Measurements from ENCODE around the gene RAP1B. TPM values are rescaled to one million over a fixed set of nuclear protein-coding genes. Genes with fewer than 3 reads are reported as not detected.
A peak's percentile ranks its signal among the peaks of the same experiment; 100 is the strongest.

Gene RAP1B
- total RNA-seq, 2 experiments from 2014 or later, result 256 to 261 TPM

- CTCF ChIA-PET, result no interaction called here
- peaks cover 44% of the 10 kb centered on the region for H3K4me1 ChIP-seq (ENCODE audit: insufficient read depth, low read length)
- peaks cover 44% of the 10 kb centered on the region for H3K36me3 ChIP-seq (ENCODE audit: insufficient read depth, low read length)
- H3K27ac ChIP-seq (ENCODE audit: low read depth in 1 of 2, low read length in 2 of 2), result no peak overlapping the region
- Mint-ChIP-seq H3K27me3 (no peaks in the 10 kb centered on the region), H3K4me3 (peak overlapping the region; percentile 55), H3K36me3 (ENCODE audit: low read depth) (peaks cover 88% of the 10 kb centered on the region), H3K4me1 (ENCODE audit: low read depth) (peaks cover 87% of the 10 kb centered on the region), H3K27ac (peak overlapping the region; percentile 40), H3K9me3 (peaks cover 6% of the 10 kb centered on the region)
- no peak overlapping the region for H3K4me3 ChIP-seq (ENCODE audit: low read length)
- H3K9me3 ChIP-seq (ENCODE audit: control insufficient read depth in 1 of 2, insufficient read depth in 1 of 2, low read length in 2 of 2), result peaks cover 7 to 9% of the 10 kb centered on the region in 2 experiments
- ATAC-seq (ENCODE audit: poor library complexity), result no peak
- POLR2A ChIA-PET, result interaction anchor here (1.0 to 2.1 kb wide), 2 partner anchors 12 to 26 kb away, joined by 3 to 5 read pairs; no protein-coding TSS in a partner anchor
- TF ChIP-seq CTCF (IDR thresholded peaks at IDR 0.05), result no peak
- DNase-seq, result no peak
- no peaks in the 10 kb centered on the region for H3K27me3 ChIP-seq (ENCODE audit: control insufficient read depth in 1 of 2, insufficient read depth in 2 of 2, low read length in 2 of 2)
- intact Hi-C loops (cut with DNase I, micrococcal nuclease), result loop anchor here in 1 of 2 experiments (2.0 to 5.0 kb wide), 2 partner anchors 15 to 35 kb away; no protein-coding TSS in a partner anchor
Measured at GRCh38 chr12:68627673-68628319, 17.1 kb downstream of the RAP1B start.

DNA sequence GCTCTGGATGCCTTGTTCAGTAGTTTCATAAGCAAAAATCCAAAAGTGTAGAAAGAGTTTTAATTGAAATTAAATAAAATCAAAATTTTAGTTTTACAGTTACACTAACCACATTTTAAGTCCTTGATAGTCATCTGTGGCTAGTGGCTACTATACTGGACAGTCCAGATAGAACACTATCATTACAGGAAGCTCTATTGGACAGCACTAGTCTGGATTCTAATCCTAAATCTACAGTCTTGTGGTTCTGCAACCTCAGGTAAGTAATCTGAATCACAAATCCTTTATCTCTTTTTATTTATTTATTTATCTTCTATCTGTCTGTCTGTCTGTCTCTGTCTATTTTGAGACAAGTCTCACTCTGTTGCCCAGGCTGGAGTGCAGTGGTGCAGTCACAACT lies 18.0 kb downstream of the RAP1B start:
- H3K4me1 ChIP-seq (ENCODE audit: insufficient read depth, low read length), result peaks cover 49% of the 10 kb centered on the region
- Mint-ChIP-seq H3K4me3 (peak overlapping the region; percentile 71), H3K27me3 (no peaks in the 10 kb centered on the region)

DNA sequence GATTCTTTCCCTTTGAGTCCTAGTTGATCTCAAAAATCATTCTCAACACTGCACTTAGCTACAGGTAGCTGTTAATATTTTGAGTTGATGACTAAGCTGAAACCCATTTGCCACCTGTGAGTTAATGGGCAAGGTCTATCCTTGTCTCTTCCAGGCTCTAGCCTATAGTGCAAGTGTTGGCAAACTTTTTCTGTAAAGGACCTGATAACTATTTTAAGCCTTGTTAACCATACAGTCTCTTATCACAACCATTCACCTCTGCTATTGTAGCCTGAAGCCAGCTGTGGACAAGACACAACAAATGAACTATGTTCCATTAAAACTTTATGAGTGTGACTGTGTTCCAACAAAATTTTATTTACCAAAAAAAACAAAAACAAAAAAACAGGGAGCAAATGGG lies 19.4 kb downstream of the RAP1B start:
- CTCF ChIA-PET, result interaction anchor here (1.9 kb wide), 1 partner anchor 10 kb away, joined by 7 read pairs; no protein-coding TSS in a partner anchor
- H3K27ac ChIP-seq (ENCODE audit: low read depth in 1 of 2, low read length in 2 of 2), result no peak overlapping the region
- no peak overlapping the region for H3K4me3 ChIP-seq (ENCODE audit: low read length)
- H3K9me3 ChIP-seq (ENCODE audit: control insufficient read depth in 1 of 2, insufficient read depth in 1 of 2, low read length in 2 of 2), result peaks cover 7 to 9% of the 10 kb centered on the region in 2 experiments
- peaks cover 44% of the 10 kb centered on the region for H3K36me3 ChIP-seq (ENCODE audit: insufficient read depth, low read length)
- H3K9me3 Mint-ChIP-seq, result peaks cover 6% of the 10 kb centered on the region
- intact Hi-C loops (cut with DNase I, micrococcal nuclease), result no loop called here
- H3K4me1 ChIP-seq (ENCODE audit: insufficient read depth, low read length), result peaks cover 41% of the 10 kb centered on the region
- ATAC-seq (ENCODE audit: poor library complexity), result peak; percentile 17
- H3K4me3 Mint-ChIP-seq, result peak overlapping the region; percentile 12
- peaks cover 90% of the 10 kb centered on the region for H3K4me1 Mint-ChIP-seq (ENCODE audit: low read depth)
- peaks cover 90% of the 10 kb centered on the region for H3K36me3 Mint-ChIP-seq (ENCODE audit: low read depth)
- H3K27ac Mint-ChIP-seq, result peak overlapping the region; percentile 57
- no peaks in the 10 kb centered on the region for H3K27me3 Mint-ChIP-seq
- POLR2A ChIA-PET, result interaction anchor here (0.6 to 2.1 kb wide), 5 partner anchors 9 to 247 kb away, joined by 3 to 9 read pairs (median 4); partner anchors contain the start of gene RAP1B
- H3K27me3 ChIP-seq (ENCODE audit: control insufficient read depth in 1 of 2, insufficient read depth in 2 of 2, low read length in 2 of 2), result no peaks in the 10 kb centered on the region
- DNase-seq, result no peak
- TF ChIP-seq CTCF (IDR thresholded peaks at IDR 0.05), result no peak

More for the DNA sequence above, 18.0 kb downstream of the RAP1B start:
- Mint-ChIP-seq H3K9me3 (peaks cover 6% of the 10 kb centered on the region), H3K4me1 (ENCODE audit: low read depth) (peaks cover 87% of the 10 kb centered on the region), H3K36me3 (ENCODE audit: low read depth) (peaks cover 88% of the 10 kb centered on the region), H3K27ac (peak overlapping the region; percentile 57)
- Histone ChIP-seq H3K4me3 (ENCODE audit: low read length) (no peak overlapping the region), H3K9me3 (ENCODE audit: control insufficient read depth in 1 of 2, insufficient read depth in 1 of 2, low read length in 2 of 2) (peaks cover 7 to 9% of the 10 kb centered on the region in 2 experiments), H3K27ac (ENCODE audit: low read depth in 1 of 2, low read length in 2 of 2) (no peak overlapping the region), H3K36me3 (ENCODE audit: insufficient read depth, low read length) (peaks cover 44% of the 10 kb centered on the region), H3K27me3 (ENCODE audit: control insufficient read depth in 1 of 2, insufficient read depth in 2 of 2, low read length in 2 of 2) (no peaks in the 10 kb centered on the region)
- peak; percentile 29 for ATAC-seq (ENCODE audit: poor library complexity)
- CTCF ChIA-PET, result interaction anchor here (0.5 to 1.9 kb wide), 2 partner anchors 9 to 801 kb away, joined by 3 to 7 read pairs; no protein-coding TSS in a partner anchor
- POLR2A ChIA-PET, result interaction anchor here (1.1 to 2.1 kb wide), 5 partner anchors 10 to 245 kb away, joined by 3 to 9 read pairs (median 4); no protein-coding TSS in a partner anchor
- no peak for DNase-seq
- intact Hi-C loops (cut with DNase I, micrococcal nuclease), result loop anchor here in 1 of 2 experiments (2.0 to 5.0 kb wide), 2 partner anchors 16 to 36 kb away; no protein-coding TSS in a partner anchor
- no peak for TF ChIP-seq CTCF (IDR thresholded peaks at IDR 0.05)
